GM18867 (cell line): Measurements from ENCODE around the gene STRIP1.

Experiments used
- ATAC-seq: cut with Tn5 transposase; IDR thresholded peaks from one replicate; pipeline ENCODE4 v1.9.1; 2021; ENCODE audit warnings: mild to moderate bottlenecking, moderate library complexity; ENCODE audit not compliant: unreplicated experiment

Gene STRIP1

GRCh38 chr1:110034451-110035235 is at the start of gene STRIP1:
Gene STRIP1 (plus strand): TSS chr1:110034624. CDS start chr1:110034638, 14 bp downstream.
- peak; percentile 90 for ATAC-seq

DNA sequence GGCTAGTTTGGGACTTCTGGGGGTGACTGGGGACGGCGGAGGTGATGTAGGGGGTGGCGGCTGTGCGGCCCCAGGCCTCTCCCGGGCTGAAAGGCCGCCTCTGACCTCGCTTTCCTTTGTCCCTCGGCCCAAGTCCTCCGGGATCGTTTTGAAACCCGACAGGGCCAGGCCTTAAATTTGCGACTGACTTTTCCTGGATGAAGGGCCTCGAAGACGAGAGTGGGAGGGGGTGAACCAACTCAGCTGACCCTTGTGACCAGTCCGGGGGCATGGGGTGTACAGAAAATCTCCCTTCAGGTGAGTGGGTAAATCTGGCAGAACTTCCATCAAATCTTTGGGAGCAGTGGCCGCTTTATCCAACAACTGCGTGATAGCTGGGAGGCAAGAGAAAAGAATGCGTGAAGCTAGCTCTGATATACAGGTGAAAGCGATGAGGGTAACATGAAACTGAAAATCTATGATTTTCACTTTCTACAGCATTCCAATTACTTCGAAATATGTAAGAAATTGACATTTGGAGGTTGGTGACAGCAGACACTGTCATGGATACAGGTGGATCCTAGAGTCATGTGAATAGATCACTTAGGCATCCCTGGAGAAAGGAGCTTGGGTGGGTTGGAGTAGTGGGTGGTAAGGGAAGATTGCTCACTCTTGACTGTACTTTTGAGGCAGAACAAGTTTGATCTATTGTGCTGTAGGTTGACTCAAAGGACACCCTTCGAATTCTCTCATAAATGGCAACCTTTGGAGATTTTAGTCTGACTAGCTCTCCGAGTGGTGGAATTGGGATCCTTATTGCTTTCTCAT is 49.0 kb upstream of the STRIP1 start:
- ATAC-seq = no peak

GRCh38 chr1:109986054-109986444 is 48.4 kb upstream of the STRIP1 start:
- no peak for ATAC-seq

DNA sequence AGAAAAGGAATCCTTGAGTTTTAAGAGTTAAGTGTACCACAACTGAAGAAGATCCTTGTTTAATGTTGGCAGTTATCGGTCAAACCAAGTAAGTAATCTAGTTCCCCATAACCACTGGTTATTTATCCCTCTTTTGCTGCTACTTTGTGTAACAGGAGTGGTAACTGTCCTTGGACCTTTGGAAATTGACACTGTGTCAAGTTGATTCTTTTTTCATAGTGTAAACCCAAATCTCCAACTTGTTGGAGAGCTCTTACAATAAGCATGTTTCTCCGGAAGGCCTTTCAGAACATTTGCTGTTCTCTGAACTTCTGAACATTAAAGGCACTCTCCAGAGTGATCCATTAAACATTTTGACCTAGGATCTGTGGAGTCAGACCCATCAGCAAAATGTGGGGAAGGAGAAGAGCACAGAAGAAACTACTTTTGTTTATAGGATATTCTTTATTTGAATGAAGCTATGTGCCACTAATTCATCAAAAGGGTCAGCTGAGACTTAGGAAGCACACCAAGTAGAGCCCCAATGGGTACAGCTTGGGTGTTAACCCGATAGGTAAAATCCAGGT is 46.0 kb upstream of the STRIP1 start:
- no peak for ATAC-seq

- no peak for ATAC-seq
Observed at GRCh38 chr1:109989506-109990301, 44.7 kb upstream of the STRIP1 start.

DNA sequence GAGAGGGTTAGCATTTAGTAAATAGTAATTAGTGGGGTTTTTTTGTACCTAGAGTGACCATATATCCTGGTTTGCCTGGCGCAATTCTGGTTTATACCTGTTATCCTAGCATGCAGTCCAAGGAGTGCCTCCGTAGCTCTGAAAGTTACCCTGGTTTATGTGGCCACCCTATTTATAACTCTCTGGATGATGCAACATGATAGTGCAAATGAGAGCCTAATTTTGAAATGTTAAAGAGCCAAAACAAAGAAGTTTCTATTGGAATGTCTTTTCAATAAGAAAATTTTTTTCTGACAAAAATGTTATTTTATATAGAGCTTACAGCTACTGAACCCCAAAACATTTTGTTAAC is 44.1 kb upstream of the STRIP1 start:
- ATAC-seq = no peak

DNA sequence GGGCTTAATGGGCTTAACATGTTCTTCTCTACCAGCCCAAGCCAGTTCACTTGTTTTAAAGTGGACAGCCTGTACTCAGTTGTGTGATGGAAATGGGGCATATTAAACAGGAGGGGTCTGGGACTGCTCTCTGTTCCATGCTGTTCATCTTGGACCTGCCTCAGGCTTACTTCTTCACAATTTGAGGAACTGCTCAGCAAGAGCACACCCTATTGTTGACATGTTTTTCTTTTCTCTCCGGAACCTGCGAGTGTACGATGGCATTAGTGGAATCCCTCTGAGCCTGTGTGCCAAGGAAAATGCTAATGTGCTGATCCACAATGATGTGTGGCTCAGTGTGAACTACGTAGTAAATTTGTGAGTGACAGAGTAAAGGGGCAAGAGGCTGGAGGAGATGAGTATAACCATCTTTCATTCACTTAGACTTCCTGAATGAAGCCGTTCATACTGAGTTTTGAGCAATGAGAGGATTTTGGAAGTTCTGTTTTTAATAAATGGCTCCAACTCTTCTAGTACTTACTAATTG is 43.0 kb upstream of the STRIP1 start:
- no peak for ATAC-seq

DNA sequence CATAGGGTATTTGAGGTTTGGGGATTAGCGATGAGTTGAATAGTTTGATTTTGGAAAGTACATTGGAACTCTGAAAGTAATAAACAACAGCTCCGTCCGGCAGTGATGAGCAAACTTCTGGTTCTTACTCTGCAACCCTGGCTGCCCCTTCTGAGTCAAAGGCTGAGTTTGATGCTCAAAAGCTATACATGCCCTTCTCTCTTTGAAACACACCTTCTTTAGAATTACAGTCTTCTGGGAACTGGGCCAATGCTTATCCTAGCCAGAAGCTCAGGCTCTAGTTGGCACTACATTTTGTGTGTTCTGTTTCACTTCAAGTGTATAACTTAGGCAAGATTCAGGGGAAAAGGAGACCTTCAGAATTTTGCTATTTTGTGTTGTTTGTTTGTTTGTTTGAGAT is 40.5 kb upstream of the STRIP1 start:
- ATAC-seq = no peak

DNA sequence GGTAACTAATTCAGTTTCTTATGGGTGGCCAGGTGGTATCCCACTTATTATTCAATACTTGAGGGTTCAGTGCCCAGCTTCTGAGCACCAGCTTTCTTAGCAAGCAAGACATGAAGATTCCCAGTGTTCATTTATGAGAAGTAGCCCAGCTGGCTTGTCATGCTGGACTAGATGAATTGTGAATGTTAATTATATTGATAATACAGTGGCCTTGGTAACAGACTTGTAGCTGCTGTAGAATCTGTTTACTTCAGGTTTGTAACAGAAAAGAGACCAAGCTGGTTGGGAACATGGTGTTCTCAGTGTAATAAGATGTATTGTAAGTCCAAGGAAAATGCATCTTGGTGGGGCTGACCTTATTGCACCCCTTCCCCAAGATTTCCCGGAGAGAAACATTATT is 39.8 kb upstream of the STRIP1 start:
- ATAC-seq = no peak

DNA sequence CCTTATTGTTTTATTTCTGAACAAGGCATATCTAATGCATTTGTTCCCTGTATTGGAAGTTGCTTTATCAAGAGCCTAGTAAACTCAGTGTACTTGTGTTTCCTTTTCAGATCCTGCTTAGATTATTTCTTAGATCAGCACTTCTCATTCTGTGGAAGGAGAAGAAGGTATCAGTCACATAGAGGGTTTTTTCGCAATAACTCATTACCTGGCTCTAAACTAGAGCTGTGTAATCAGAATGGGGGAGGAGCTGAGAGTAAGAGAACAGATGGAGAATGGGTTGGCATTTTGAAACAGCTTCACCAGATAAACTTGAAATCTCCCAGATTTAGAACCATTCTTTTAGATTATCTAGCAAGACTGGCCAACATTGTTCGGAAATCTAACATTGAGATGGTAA is 38.9 kb upstream of the STRIP1 start:
- ATAC-seq = no peak

DNA sequence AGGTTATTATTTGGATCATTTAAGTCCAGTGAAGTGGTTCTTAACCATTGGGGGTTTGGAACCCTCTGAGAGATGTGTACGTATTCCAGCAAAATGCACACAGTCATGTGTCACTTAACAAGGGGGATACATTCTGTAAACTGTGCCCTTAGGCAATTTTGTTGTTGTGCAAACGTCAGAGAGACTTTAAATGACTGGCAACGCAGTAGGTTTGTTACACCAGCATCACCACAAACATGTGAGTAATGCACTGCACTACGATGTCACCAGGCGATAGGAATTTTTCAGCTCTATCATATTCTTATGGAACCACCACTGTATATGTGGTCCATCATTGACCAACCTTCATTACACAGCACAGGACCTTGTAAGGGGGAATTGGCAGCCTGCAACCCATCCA is 37.9 kb upstream of the STRIP1 start:
- no peak for ATAC-seq

DNA sequence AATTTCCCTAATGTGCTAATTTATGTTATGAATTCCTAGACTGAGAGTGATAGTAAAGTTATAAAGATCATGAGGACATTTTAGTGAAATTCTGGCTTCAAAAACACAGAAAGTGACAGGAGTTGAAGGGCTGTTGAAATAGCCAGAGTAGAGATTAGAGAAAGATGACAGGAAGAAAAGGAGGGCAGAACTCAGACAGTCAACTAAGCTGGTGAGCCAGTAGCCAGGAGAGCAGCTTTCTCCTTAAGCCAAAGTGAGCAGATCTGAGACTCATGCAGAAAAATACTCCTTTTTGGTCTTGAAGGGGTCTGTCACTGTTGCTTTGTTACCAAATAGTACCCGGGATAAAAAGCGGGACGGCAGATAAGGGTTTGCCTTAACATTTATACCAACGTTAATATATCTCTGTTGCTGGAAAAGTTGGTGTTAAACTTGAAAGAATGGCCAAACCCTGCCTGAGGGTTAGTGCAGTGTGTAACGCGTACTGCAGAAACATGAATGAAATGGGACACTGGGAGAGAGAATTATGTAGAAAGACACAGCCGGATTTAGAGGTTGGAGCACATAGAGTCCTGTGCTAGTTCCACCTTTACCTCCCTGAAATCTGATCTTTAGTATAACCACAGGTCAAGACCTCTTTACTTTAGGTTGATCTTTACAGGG is 37.1 kb upstream of the STRIP1 start:
- ATAC-seq = no peak

DNA sequence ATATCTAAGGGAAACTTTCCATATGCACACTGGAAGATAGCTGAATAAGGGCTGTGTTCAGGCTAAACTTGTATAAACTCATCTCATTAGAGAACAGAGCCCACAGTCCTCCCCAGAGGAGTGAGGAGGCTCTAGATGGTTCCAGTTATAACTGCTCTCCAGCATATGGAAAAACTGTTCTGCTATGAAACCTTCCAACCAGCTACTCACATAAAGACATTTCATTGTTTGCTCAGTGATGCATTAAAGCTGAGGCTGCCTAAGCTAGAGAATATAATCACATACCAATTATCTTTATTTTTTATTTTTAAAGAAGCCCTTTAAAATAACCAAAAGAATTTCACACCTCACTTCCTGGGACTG is 36.6 kb upstream of the STRIP1 start:
- ATAC-seq = no peak

- ATAC-seq = no peak
Observed at GRCh38 chr1:110002695-110003094, 31.7 kb upstream of the STRIP1 start.

DNA sequence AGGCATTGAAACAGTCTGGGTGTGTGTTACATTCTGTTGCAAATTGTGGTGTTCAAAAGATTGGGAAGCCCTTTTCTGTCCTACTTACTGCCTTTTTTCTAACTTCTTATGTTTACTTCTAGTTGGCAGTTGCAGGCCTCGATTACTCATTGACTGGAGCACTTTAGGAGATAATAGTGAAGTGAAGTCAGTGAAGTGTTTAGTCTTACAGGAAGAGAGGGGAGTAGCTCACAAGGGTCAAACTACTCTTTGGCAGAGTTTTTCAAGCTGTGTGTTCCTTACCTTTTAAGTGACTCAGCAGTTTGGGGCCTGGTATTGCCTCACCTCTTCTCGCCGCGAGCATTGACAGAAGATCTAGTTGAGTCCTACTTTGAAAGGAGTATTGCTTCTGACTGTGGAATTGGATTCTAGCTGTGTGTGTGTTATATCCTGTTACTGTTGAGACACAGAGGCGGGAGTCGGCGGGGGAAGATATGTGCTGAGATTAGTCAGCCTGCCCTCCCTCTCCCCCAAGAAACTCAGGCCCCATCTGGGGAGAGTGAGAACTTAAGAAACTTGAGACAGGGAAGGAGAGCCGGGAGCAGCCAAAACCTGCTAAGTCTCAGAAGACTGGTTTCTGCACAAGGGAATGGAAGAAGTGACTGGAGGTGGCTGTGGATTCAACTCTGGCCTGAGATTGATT is 30.5 kb upstream of the STRIP1 start:
- ATAC-seq = peak; percentile 57

GRCh38 chr1:110004583-110004982 is 29.8 kb upstream of the STRIP1 start:
- no peak for ATAC-seq

- no peak for ATAC-seq
Observed at GRCh38 chr1:110005971-110006370, 28.5 kb upstream of the STRIP1 start.

DNA sequence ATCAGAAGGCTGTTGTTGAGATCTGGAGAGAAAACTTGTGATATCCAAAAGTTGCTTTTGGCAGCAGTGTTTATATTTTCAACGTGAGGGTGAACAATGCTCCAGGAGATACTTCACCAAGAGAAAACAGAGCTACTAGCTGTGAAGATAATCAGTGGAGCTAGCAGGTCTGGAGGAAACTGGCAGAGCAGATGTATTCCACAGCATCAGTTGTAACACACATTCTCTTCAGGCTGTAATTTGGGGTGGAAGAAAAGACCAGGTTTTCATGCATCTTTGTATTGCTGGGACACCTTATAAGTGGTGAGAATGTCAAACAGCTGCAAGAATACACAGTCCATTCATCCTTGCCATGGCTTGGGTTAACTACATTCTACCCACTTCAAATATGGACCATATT is 27.9 kb upstream of the STRIP1 start:
- ATAC-seq = no peak

DNA sequence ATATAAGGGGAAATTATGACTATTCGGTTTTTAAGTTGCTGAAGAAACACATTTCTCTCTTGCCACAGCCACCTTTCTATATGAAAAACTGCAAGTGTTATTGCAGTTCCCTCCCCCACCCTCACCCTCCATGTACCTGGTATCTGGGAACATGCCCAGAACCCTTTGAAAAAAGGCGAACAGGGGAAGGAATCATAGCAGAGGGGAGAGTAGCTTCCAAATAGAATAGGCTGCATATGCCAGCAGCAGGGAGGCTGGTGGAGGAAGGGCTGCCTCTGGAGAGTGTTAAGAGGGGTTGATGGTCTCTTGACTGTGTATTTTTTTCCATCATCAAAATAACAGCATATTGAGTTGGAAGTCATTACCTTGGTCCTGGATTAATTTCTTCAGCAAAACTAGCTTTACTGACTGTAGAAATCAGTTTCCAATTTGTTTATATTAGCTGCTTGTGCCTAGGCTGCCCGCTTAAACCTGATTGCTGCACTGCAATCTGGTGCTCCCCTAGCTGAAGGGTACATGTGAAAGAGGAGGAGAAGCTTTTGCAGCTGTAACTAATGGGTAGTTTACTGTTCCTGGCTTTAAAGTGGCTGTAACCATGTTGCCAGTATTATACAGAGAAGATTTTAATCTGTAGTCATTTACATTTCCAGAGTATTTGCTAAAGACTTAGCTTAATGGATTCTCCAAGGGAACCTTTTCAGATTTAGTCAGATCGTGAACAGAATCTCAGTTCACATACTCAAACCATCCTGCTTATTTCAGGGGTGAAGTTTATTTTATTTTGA is 27.2 kb upstream of the STRIP1 start:
- no peak for ATAC-seq
